GM12878 (cell line): ENCODE results near the gene PABPC1L. TPM values are rescaled to one million over a fixed set of nuclear protein-coding genes. Genes with fewer than 3 reads are reported as not detected.

ENCODE experiments used
- ATAC-seq: fragments of 200-7000 bp; cut with Tn5 transposase; 3 replicates; pipeline ENCODE4 v1.9.1; 2020; ENCODE audit warnings: mild to moderate bottlenecking, moderate library complexity
- BruUV-seq: library from RNA; stranded (reverse); fragments of 400-500 nt; replicated peaks from 2 replicates; lab custom pipeline; 2021; lab: Mats Ljungman, UMichigan
- CTCF ChIA-PET: fragments of 300-600 bp; sonication (Branson Sonifier 250); formaldehyde crosslinking; extraction: SDS; loops from one replicate; lab custom pipeline; 2021; ENCODE audit warnings: inconsistent platforms; lab: Yijun Ruan, JAX
- POLR2A ChIA-PET: fragments of 350-600 bp; formaldehyde crosslinking; extraction: SDS; loops from one replicate; lab custom pipeline; 2021; ENCODE audit warnings: inconsistent platforms; lab: Charles Lee
- RAD21 ChIA-PET: fragments of 300-600 bp; sonication (Branson Sonifier 250); formaldehyde crosslinking; loops from one replicate; lab custom pipeline; 2023; ENCODE audit warnings: antibody characterized with exemption; ENCODE audit not compliant: unreplicated experiment; lab: Charles Lee
- SMC1A ChIA-PET: fragments of 300-600 bp; sonication (Branson Sonifier 250); formaldehyde crosslinking; loops from one replicate; lab custom pipeline; 2023; ENCODE audit not compliant: unreplicated experiment, uncharacterized antibody; lab: Charles Lee
- DNase-seq: peaks from one replicate; pipeline ENCODE4 v3.0.0-alpha.2; 2011; ENCODE audit warnings: low read depth, low spot score
- FAIRE-seq: peaks from 3 replicates; lab custom pipeline; 2011; peaks lifted over from hg19 to GRCh38; lab: Jason Lieb, UNC
- H2AFZ ChIP-seq: 2 replicates; pipeline ENCODE4 v1.6.0; 2011; ENCODE audit warnings: low read depth, low read length, control low read depth; ENCODE audit not compliant: control insufficient read depth
- H3K27ac ChIP-seq: 2 replicates; pipeline ENCODE4 v1.5.1; 2011; ENCODE audit warnings: control low read depth; ENCODE audit not compliant: control insufficient read depth, insufficient read depth
- H3K27me3 ChIP-seq, 2 experiments: replicated peaks in 1 of 2; 2 replicates each; pipeline versions ENCODE4 v1.6.0 to v1.6.1; 2011; ENCODE audit warnings: low read length in 1 of 2; ENCODE audit not compliant: control insufficient read depth in 2 of 2, insufficient read depth in 2 of 2
- H3K36me3 ChIP-seq, 2 experiments: 2 replicates each; pipeline ENCODE4 v1.5.1; 2011; ENCODE audit warnings: low read length in 1 of 2; ENCODE audit not compliant: control insufficient read depth in 2 of 2, insufficient read depth in 2 of 2
- H3K4me1 ChIP-seq: 2 replicates; pipeline ENCODE4 v1.6.1; 2011; ENCODE audit warnings: mild to moderate bottlenecking, low read length, moderate library complexity, mixed read lengths; ENCODE audit not compliant: control insufficient read depth, insufficient read depth
- H3K4me2 ChIP-seq: 2 replicates; pipeline ENCODE4 v1.6.0; 2011; ENCODE audit warnings: control low read depth; ENCODE audit not compliant: control insufficient read depth, insufficient read depth
- H3K4me3 ChIP-seq: fragments of 200-600 bp; sonication (generic); 2 replicates; pipeline ENCODE4 v1.5.1; 2016
- H3K79me2 ChIP-seq: 2 replicates; pipeline ENCODE4 v1.6.0; 2011; ENCODE audit warnings: low read length; ENCODE audit not compliant: control insufficient read depth, insufficient read depth
- H3K9ac ChIP-seq: 2 replicates; pipeline ENCODE4 v1.8.0; 2011; ENCODE audit warnings: low read length, control low read depth, mixed read lengths; ENCODE audit not compliant: control insufficient read depth, insufficient read depth
- H3K9me3 ChIP-seq: replicated peaks from 3 replicates; pipeline ENCODE4 v1.5.1; 2011; ENCODE audit warnings: mild to moderate bottlenecking, low read length; ENCODE audit not compliant: control insufficient read depth, insufficient read depth
- H4K20me1 ChIP-seq: 2 replicates; pipeline ENCODE4 v1.6.0; 2011; ENCODE audit not compliant: control insufficient read depth, insufficient read depth
- CHD2 ChIP-seq: IDR thresholded peaks from 2 replicates; pipeline ENCODE4 v1.6.1; 2011; ENCODE audit warnings: low read depth, low read length, improper control_type of control experiment, borderline replicate concordance
- E4F1 ChIP-seq: fragments of 450-650 bp; IDR thresholded peaks from 2 replicates; pipeline ENCODE4 v1.6.1; 2018; ENCODE audit warnings: borderline replicate concordance, mild to moderate bottlenecking; ENCODE audit not compliant: partially characterized antibody
- ESRRA ChIP-seq: IDR thresholded peaks from 2 replicates; pipeline ENCODE4 v1.6.1; 2012; ENCODE audit warnings: mild to moderate bottlenecking, low read length, improper control_type of control experiment
- FOS ChIP-seq: IDR thresholded peaks from 3 replicates; pipeline ENCODE4 v1.6.1; 2011; ENCODE audit warnings: borderline replicate concordance; ENCODE audit not compliant: insufficient read length; ENCODE audit errors: extremely low read depth
- MTA3 ChIP-seq: IDR thresholded peaks from 2 replicates; pipeline ENCODE4 v1.6.1; 2012; ENCODE audit warnings: low read length, inconsistent platforms, borderline replicate concordance
- MYC ChIP-seq: IDR thresholded peaks from 2 replicates; pipeline ENCODE4 v1.6.1; 2011; ENCODE audit warnings: mild to moderate bottlenecking, low read length, moderate library complexity, inconsistent platforms; ENCODE audit not compliant: insufficient read depth, insufficient replicate concordance, insufficient read length, severe bottlenecking
- NFYB ChIP-seq: IDR thresholded peaks from 2 replicates; pipeline ENCODE4 v1.6.1; 2011; ENCODE audit warnings: low read depth, mild to moderate bottlenecking, low read length, improper control_type of control experiment, moderate library complexity; ENCODE audit not compliant: insufficient read depth
- POLR2AphosphoS2 ChIP-seq: IDR thresholded peaks from 2 replicates; pipeline ENCODE4 v1.6.1; 2011; ENCODE audit warnings: low read depth, mild to moderate bottlenecking, low read length, improper control_type of control experiment, moderate library complexity
- RAD51 ChIP-seq: fragments of 450-650 bp; IDR thresholded peaks from 2 replicates; pipeline ENCODE4 v1.6.1; 2016; ENCODE audit warnings: moderate library complexity, mild to moderate bottlenecking, inconsistent platforms
- RB1 ChIP-seq: fragments of 450-650 bp; formaldehyde crosslinking; IDR thresholded peaks from 2 replicates; pipeline ENCODE4 v1.6.1; 2017; ENCODE audit warnings: mild to moderate bottlenecking, borderline replicate concordance
- RELB ChIP-seq: fragments of 450-650 bp; IDR thresholded peaks from 2 replicates; pipeline ENCODE4 v1.6.1; 2017; ENCODE audit warnings: low read depth, mild to moderate bottlenecking, moderate library complexity
- SMAD1 ChIP-seq: fragments of 450-650 bp; IDR thresholded peaks from 2 replicates; pipeline ENCODE4 v1.6.1; 2018; ENCODE audit warnings: mild to moderate bottlenecking, low read depth; ENCODE audit not compliant: partially characterized antibody
- SMARCA5 ChIP-seq: fragments of 450-650 bp; IDR thresholded peaks from 2 replicates; pipeline ENCODE4 v1.6.1; 2017; ENCODE audit warnings: mild to moderate bottlenecking
- SMC3 ChIP-seq: IDR thresholded peaks from 2 replicates; pipeline ENCODE4 v1.6.1; 2011; ENCODE audit warnings: low read length, improper control_type of control experiment, borderline replicate concordance
- STAT3 ChIP-seq: IDR thresholded peaks from 2 replicates; pipeline ENCODE4 v1.6.1; 2011; ENCODE audit warnings: low read depth, low read length, improper control_type of control experiment
- SUPT20H ChIP-seq: IDR thresholded peaks from 2 replicates; pipeline ENCODE4 v1.6.1; 2011; ENCODE audit warnings: low read depth, mild to moderate bottlenecking, low read length, moderate library complexity, borderline replicate concordance; ENCODE audit not compliant: control insufficient read depth
- TCF7 ChIP-seq: IDR thresholded peaks from 2 replicates; pipeline ENCODE4 v1.6.1; 2014; ENCODE audit warnings: antibody characterized with exemption, borderline replicate concordance
- ZNF622 ChIP-seq: fragments of 450-650 bp; IDR thresholded peaks from 2 replicates; pipeline ENCODE4 v1.6.1; 2017; ENCODE audit warnings: mild to moderate bottlenecking, inconsistent platforms
- ZSCAN29 ChIP-seq: fragments of 450-650 bp; IDR thresholded peaks from 2 replicates; pipeline ENCODE4 v1.6.1; 2017; ENCODE audit warnings: mild to moderate bottlenecking, moderate library complexity
- WGBS: methylation state at CpG from one replicate; pipeline ENCODE4 v1.1.6; 2016; ENCODE audit warnings: low lambda C conversion rate; ENCODE audit not compliant: insufficient replicate concordance, insufficient coverage; ENCODE audit errors: missing lambda C conversion rate; 5-methylcytosine and 5-hydroxymethylcytosine counted together
- in situ Hi-C: fragments of 300-500 bp; cut with MboI; formaldehyde crosslinking; loops from 9 replicates; pipeline ENCODE4 v1.14.3; 2018; ENCODE audit warnings: mixed read lengths
- intact Hi-C: fragments of 100-400 bp; cut with micrococcal nuclease; formaldehyde crosslinking; loops from one replicate; pipeline ENCODE4 v1.14.2; 2022; ENCODE audit not compliant: unreplicated experiment
- polyA plus RNA-seq, 11 experiments: library from polyadenylated mRNA; depleted of rRNA in 4 of 11; unstranded in 6 of 11; stranded (reverse) in 5 of 11; fragments of >200 nt; fragmentation: Nextera tagmentation in 4 of 11; fragmentation: Illumina TruSeq in 1 of 11; extraction: Ambion mirVana in 4 of 11; extraction: Trizol in 1 of 11; gene quantifications; 1 replicate in 1 of 11; 2 replicates in 10 of 11; pipeline versions ENCODE4 v1.2.1 to v1.2.3, GENCODE V29; 2011 to 2016; ENCODE audit warnings: inconsistent platforms in 2 of 11, missing spikeins in 2 of 11, low read depth in 1 of 11
- total RNA-seq, 4 experiments: library from RNA; depleted of rRNA in 3 of 4; stranded (reverse); fragments of >200 nt in 3 of 4; fragmentation: Illumina TruSeq in 1 of 4; extraction: Trizol in 1 of 4; gene quantifications; 2 replicates each; pipeline versions ENCODE4 v1.2.1 to v1.2.3, GENCODE V29; 2013 to 2021

Gene PABPC1L
- total and polyA plus RNA-seq, 10 of the 15 experiments (the other 5 are each of a cell fraction or from before 2014, with no cell fraction given): 6.1 to 66.8 (median 11.9) TPM

- no peaks in the 10 kb centered on the region for H3K9me3 ChIP-seq
- no peak overlapping the region for H3K4me2 ChIP-seq
- SMC1A ChIA-PET: interaction anchor here (1.2 to 1.3 kb wide), 2 partner anchors 60 to 114 kb away, joined by 3 to 5 read pairs; no protein-coding TSS in a partner anchor
- 47% methylated on average over 2 of the region's 2 CpGs for WGBS
- no peak for TF ChIP-seq SMAD1
- no peak for TF ChIP-seq E4F1
- no peak for TF ChIP-seq SUPT20H
- no peak for TF ChIP-seq FOS
- no peak for TF ChIP-seq ESRRA
- no peak for TF ChIP-seq ZSCAN29
- TF ChIP-seq POLR2AphosphoS2: no peak
- TF ChIP-seq NFYB: no peak
- TF ChIP-seq RB1: no peak
- TF ChIP-seq ZNF622: no peak
- TF ChIP-seq SMARCA5: no peak
- TF ChIP-seq STAT3: no peak
- no peak for TF ChIP-seq SMC3
- no peak for TF ChIP-seq RELB
- no peak for TF ChIP-seq RAD51
- no peak for TF ChIP-seq TCF7
- no peak for TF ChIP-seq MTA3
- TF ChIP-seq MYC: no peak
- TF ChIP-seq CHD2: no peak
- peaks cover 4% of the 10 kb centered on the region for H3K4me1 ChIP-seq
- FAIRE-seq (no peak), DNase-seq (no peak), ATAC-seq (no peak)
- no peaks in the 10 kb centered on the region for H4K20me1 ChIP-seq
- no peak overlapping the region for H3K4me3 ChIP-seq
- no peak overlapping the region for H2AFZ ChIP-seq
- H3K27me3 ChIP-seq: no peaks in the 10 kb centered on the region; a peak in 1 of 4 replicates
- in situ Hi-C loops: loop anchor here (10.0 kb wide), 1 partner anchor 117 kb away; the partner anchor contains the start of gene KCNK15
- POLR2A ChIA-PET: no interaction called here
- CTCF ChIA-PET: interaction anchor here (1.1 kb wide), 2 partner anchors 115 to 177 kb away, joined by 5 to 6 read pairs; no protein-coding TSS in a partner anchor
- H3K36me3 ChIP-seq: no peaks in the 10 kb centered on the region
- intact Hi-C loops: no loop called here
- RAD21 ChIA-PET: no interaction called here
- no peaks in the 10 kb centered on the region for H3K79me2 ChIP-seq
- H3K27ac ChIP-seq: no peak overlapping the region
- no peak overlapping the region for H3K9ac ChIP-seq
- BruUV-seq: no TSS peak
These were observed 47.6 kb upstream of the PABPC1L start for GRCh38 chr20:44862286-44862685.
